Endodermal cell (in vitro differentiated cells): Measurements from ENCODE around the gene NDUFAF7. TPM values are rescaled to one million over a fixed set of nuclear protein-coding genes. Genes with fewer than 3 reads are reported as not detected.

Source experiments
- DNase-seq: peaks from one replicate; pipeline ENCODE4 v3.0.0-alpha.2; 2017
- H3K27ac ChIP-seq: 2 replicates; pipeline ENCODE4 v1.5.1; 2013; ENCODE audit warnings: mild to moderate bottlenecking, low read depth, low read length, moderate library complexity
- H3K27me3 ChIP-seq: 2 replicates; pipeline ENCODE4 v1.6.1; 2013; ENCODE audit warnings: mild to moderate bottlenecking, low read length, moderate library complexity; ENCODE audit not compliant: insufficient read depth, control insufficient read depth, poor library complexity, severe bottlenecking
- H3K36me3 ChIP-seq: 2 replicates; pipeline ENCODE4 v1.7.0; 2013; ENCODE audit warnings: mild to moderate bottlenecking, low read length, moderate library complexity; ENCODE audit not compliant: control insufficient read depth, insufficient read depth
- H3K4me1 ChIP-seq: one replicate; pipeline ENCODE4 v1.7.0; 2013; ENCODE audit warnings: low read length; ENCODE audit not compliant: control insufficient read depth, insufficient read depth
- H3K4me3 ChIP-seq: 2 replicates; pipeline ENCODE4 v1.5.1; 2013; ENCODE audit warnings: mild to moderate bottlenecking, low read length, moderate library complexity
- H3K9ac ChIP-seq: 2 replicates; pipeline ENCODE4 v1.6.1; 2013; ENCODE audit warnings: mild to moderate bottlenecking, low read length, moderate library complexity; ENCODE audit not compliant: poor library complexity, severe bottlenecking; ENCODE audit errors: extremely low read depth
- H3K9me3 ChIP-seq: 2 replicates; pipeline ENCODE4 v1.6.1; 2013; ENCODE audit warnings: mild to moderate bottlenecking, low read length, moderate library complexity; ENCODE audit not compliant: control insufficient read depth
- H3K27ac Mint-ChIP-seq: 2 replicates; pipeline ENCODE4 v1.8.0; 2020; ENCODE audit warnings: mixed read lengths
- H3K27me3 Mint-ChIP-seq: 2 replicates; pipeline ENCODE4 v1.8.0; 2021; ENCODE audit warnings: mild to moderate bottlenecking, mixed read lengths; ENCODE audit not compliant: insufficient read depth
- H3K36me3 Mint-ChIP-seq: 2 replicates; pipeline ENCODE4 v1.8.0; 2020; ENCODE audit warnings: low read depth, mixed read lengths
- H3K4me1 Mint-ChIP-seq: 2 replicates; pipeline ENCODE4 v1.8.0; 2020; ENCODE audit warnings: mixed read lengths
- H3K4me3 Mint-ChIP-seq: 2 replicates; pipeline ENCODE4 v1.8.0; 2020; ENCODE audit warnings: mild to moderate bottlenecking, moderate library complexity, mixed read lengths
- H3K9me3 Mint-ChIP-seq: 2 replicates; pipeline ENCODE4 v1.8.0; 2020; ENCODE audit warnings: mild to moderate bottlenecking, mixed read lengths
- WGBS, 2 experiments: methylation state at CpG; one replicate each; pipeline versions ENCODE4 v1.1.5 to v1.1.7; 2013; ENCODE audit warnings: missing lambda C conversion rate in 2 of 2, mixed read lengths in 1 of 2; ENCODE audit not compliant: insufficient coverage in 1 of 2, insufficient read length in 1 of 2; 5-methylcytosine and 5-hydroxymethylcytosine counted together
- total RNA-seq, 2 donors: library from RNA; stranded (reverse); fragmentation: NEBNext Ultra II Directional in 1 of 2; extraction: Animal tissue kit (Norgen Biotek cat#: 25700) in 1 of 2; gene quantifications; 2 replicates in 1 of 2; 3 replicates in 1 of 2; pipeline ENCODE4 v1.2.1, GENCODE V29; 2021
- TF ChIP-seq, protein P1 (sequence below): fragments of 200-600 bp; sonication (generic); conservative IDR thresholded peaks from 2 replicates; pipeline ENCODE4 v1.5.0; 2021; ENCODE audit warnings: antibody characterized with exemption, mild to moderate bottlenecking

Gene NDUFAF7
- total RNA-seq, 2 donors from 2014 or later, result 41.4 to 54.4 TPM

- peak; percentile 45 for DNase-seq
- Mint-ChIP-seq H3K4me3 (no peak overlapping the region), H3K9me3 (no peaks in the 10 kb centered on the region), H3K27ac (no peak overlapping the region), H3K27me3 (no peaks in the 10 kb centered on the region), H3K36me3 (peaks cover 21% of the 10 kb centered on the region), H3K4me1 (peaks cover 17% of the 10 kb centered on the region)
- Histone ChIP-seq H3K27me3 (no peaks in the 10 kb centered on the region), H3K27ac (no peak overlapping the region), H3K9ac (peak overlapping the region; percentile 81), H3K4me1 (peaks cover 5% of the 10 kb centered on the region), H3K36me3 (peaks cover 34% of the 10 kb centered on the region), H3K4me3 (peak overlapping the region; percentile 98), H3K9me3 (no peaks in the 10 kb centered on the region)
- TF ChIP-seq, protein P1, sequence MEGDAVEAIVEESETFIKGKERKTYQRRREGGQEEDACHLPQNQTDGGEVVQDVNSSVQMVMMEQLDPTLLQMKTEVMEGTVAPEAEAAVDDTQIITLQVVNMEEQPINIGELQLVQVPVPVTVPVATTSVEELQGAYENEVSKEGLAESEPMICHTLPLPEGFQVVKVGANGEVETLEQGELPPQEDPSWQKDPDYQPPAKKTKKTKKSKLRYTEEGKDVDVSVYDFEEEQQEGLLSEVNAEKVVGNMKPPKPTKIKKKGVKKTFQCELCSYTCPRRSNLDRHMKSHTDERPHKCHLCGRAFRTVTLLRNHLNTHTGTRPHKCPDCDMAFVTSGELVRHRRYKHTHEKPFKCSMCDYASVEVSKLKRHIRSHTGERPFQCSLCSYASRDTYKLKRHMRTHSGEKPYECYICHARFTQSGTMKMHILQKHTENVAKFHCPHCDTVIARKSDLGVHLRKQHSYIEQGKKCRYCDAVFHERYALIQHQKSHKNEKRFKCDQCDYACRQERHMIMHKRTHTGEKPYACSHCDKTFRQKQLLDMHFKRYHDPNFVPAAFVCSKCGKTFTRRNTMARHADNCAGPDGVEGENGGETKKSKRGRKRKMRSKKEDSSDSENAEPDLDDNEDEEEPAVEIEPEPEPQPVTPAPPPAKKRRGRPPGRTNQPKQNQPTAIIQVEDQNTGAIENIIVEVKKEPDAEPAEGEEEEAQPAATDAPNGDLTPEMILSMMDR, result no peak
- WGBS, 2 experiments, result 1 to 2% methylated on average over 8 of the region's 8 CpGs
Observed at GRCh38 chr2:37230581-37230980, 877 bp upstream of the NDUFAF7 start.

GRCh38 chr2:37232131-37232933, 874 bp downstream of the NDUFAF7 start:
- Histone ChIP-seq H3K27ac (no peak overlapping the region), H3K9me3 (no peaks in the 10 kb centered on the region), H3K4me1 (peaks cover 5% of the 10 kb centered on the region), H3K27me3 (no peaks in the 10 kb centered on the region), H3K36me3 (peaks cover 34% of the 10 kb centered on the region), H3K9ac (peak overlapping the region; percentile 81), H3K4me3 (peak overlapping the region; percentile 98)
- Mint-ChIP-seq H3K27me3 (no peaks in the 10 kb centered on the region), H3K4me3 (no peak overlapping the region), H3K27ac (no peak overlapping the region), H3K9me3 (peaks cover 3% of the 10 kb centered on the region), H3K4me1 (peaks cover 6% of the 10 kb centered on the region), H3K36me3 (peaks cover 29% of the 10 kb centered on the region)
- TF ChIP-seq, protein P1, result no peak
- peak; percentile 57 for DNase-seq
- 11 to 15% methylated on average over 15 to 18 of the region's 18 CpGs for WGBS, 2 experiments

GRCh38 chr2:37243435-37243834, 12.0 kb downstream of the NDUFAF7 start:
- no peaks in the 10 kb centered on the region for H3K9me3 ChIP-seq
- Mint-ChIP-seq H3K4me3 (no peak overlapping the region), H3K36me3 (peaks cover 62% of the 10 kb centered on the region), H3K27me3 (no peaks in the 10 kb centered on the region), H3K9me3 (peaks cover 6% of the 10 kb centered on the region), H3K4me1 (peaks cover 6% of the 10 kb centered on the region), H3K27ac (no peak overlapping the region)
- WGBS, 2 experiments, result 94 to 100% methylated on average over 3 to 4 of the region's 4 CpGs
- DNase-seq, result no peak
- no peak overlapping the region for H3K4me3 ChIP-seq
- TF ChIP-seq, protein P1, result no peak
- H3K9ac ChIP-seq, result no peak overlapping the region
- peaks cover 93% of the 10 kb centered on the region for H3K36me3 ChIP-seq
- H3K27ac ChIP-seq, result no peak overlapping the region
- no peaks in the 10 kb centered on the region for H3K27me3 ChIP-seq
- no peaks in the 10 kb centered on the region for H3K4me1 ChIP-seq
